Panc1 (cell line): Measurements from ENCODE around the gene RAB27B. TPM values are rescaled to one million over a fixed set of nuclear protein-coding genes. Genes with fewer than 3 reads are reported as not detected.

Source experiments
- ATAC-seq: fragments of 200-7000 bp; cut with Tn5 transposase; 2 replicates; pipeline ENCODE4 v1.9.1; 2020; ENCODE audit warnings: mild to moderate bottlenecking, moderate library complexity
- BruUV-seq: library from RNA; stranded (reverse); fragments of 400-500 nt; replicated peaks from 2 replicates; lab custom pipeline; 2021; lab: Mats Ljungman, UMichigan
- CTCF ChIA-PET: fragments of 300-600 bp; sonication (Branson Sonifier 250); formaldehyde crosslinking; loops from one replicate; lab custom pipeline; 2022; ENCODE audit warnings: antibody characterized with exemption; lab: Charles Lee
- POLR2A ChIA-PET: fragments of 300-600 bp; sonication (Branson Sonifier 250); formaldehyde crosslinking; loops from one replicate; lab custom pipeline; 2022; ENCODE audit warnings: antibody characterized with exemption; lab: Charles Lee
- DNase-seq: peaks from one replicate; pipeline ENCODE4 v3.0.0-alpha.2; 2010; ENCODE audit warnings: low read depth, low spot score
- H3K27ac ChIP-seq: 2 replicates; pipeline ENCODE4 v1.5.1; 2011; ENCODE audit warnings: mild to moderate bottlenecking, low read length, inconsistent platforms
- H3K27me3 ChIP-seq: fragments of 200-500 bp; sonication (Bioruptor generic); 2 replicates; pipeline ENCODE4 v1.6.0; 2014; ENCODE audit warnings: low read length, inconsistent platforms; ENCODE audit not compliant: control insufficient read depth, insufficient read depth
- H3K36me3 ChIP-seq: fragments of 200-500 bp; sonication (Bioruptor generic); 2 replicates; pipeline ENCODE4 v1.5.1; 2014; ENCODE audit warnings: inconsistent platforms, mild to moderate bottlenecking, low read length, moderate library complexity; ENCODE audit not compliant: control insufficient read depth, insufficient read depth
- H3K4me1 ChIP-seq: 2 replicates; pipeline ENCODE4 v1.5.1; 2011; ENCODE audit warnings: inconsistent platforms, mild to moderate bottlenecking, low read length, moderate library complexity; ENCODE audit not compliant: control insufficient read depth, insufficient read depth
- H3K4me3 ChIP-seq, 2 experiments: 2 replicates each; pipeline ENCODE4 v1.5.1; 2011 to 2012; ENCODE audit warnings: low read depth in 2 of 2, low read length in 2 of 2, mild to moderate bottlenecking in 2 of 2, inconsistent platforms in 1 of 2, moderate library complexity in 1 of 2
- H3K9me3 ChIP-seq: fragments of 200-500 bp; sonication (Bioruptor generic); 2 replicates; pipeline ENCODE4 v1.5.1; 2014; ENCODE audit warnings: low read depth, mild to moderate bottlenecking, inconsistent platforms, low read length, moderate library complexity; ENCODE audit not compliant: control insufficient read depth, insufficient read depth
- CTCF ChIP-seq: fragments of 450-650 bp; IDR thresholded peaks from 2 replicates; pipeline ENCODE4 v1.5.1; 2017; ENCODE audit warnings: mild to moderate bottlenecking
- POLR2AphosphoS5 ChIP-seq: IDR thresholded peaks from 2 replicates; pipeline ENCODE4 v1.6.1; 2012; ENCODE audit warnings: mild to moderate bottlenecking, low read depth, low read length, moderate library complexity
- REST ChIP-seq, 2 experiments: IDR thresholded peaks; 2 replicates each; pipeline ENCODE4 v1.6.1; 2011 to 2012; ENCODE audit warnings: low read depth in 2 of 2, control low read depth in 1 of 2, low read length in 1 of 2, mild to moderate bottlenecking in 1 of 2, moderate library complexity in 1 of 2; ENCODE audit not compliant: insufficient read depth in 1 of 2
- SIN3A ChIP-seq: IDR thresholded peaks from 2 replicates; pipeline ENCODE4 v1.6.1; 2012; ENCODE audit warnings: low read depth, mild to moderate bottlenecking, low read length, moderate library complexity, borderline replicate concordance; ENCODE audit not compliant: insufficient read depth
- TCF7L2 ChIP-seq: IDR thresholded peaks from 2 replicates; pipeline ENCODE4 v1.6.1; 2011; ENCODE audit warnings: mild to moderate bottlenecking, low read depth, low read length, inconsistent platforms
- in situ Hi-C: cut with HindIII; loops from 2 replicates; pipeline ENCODE4 v1.10.0; 2016; ENCODE audit warnings: low sequenced_read_pairs, low pct_unique_long_range_greater_than_20kb
- intact Hi-C: fragments of 100-400 bp; cut with micrococcal nuclease; formaldehyde crosslinking; loops from one replicate; pipeline ENCODE4 v1.10.0; 2022; ENCODE audit not compliant: unreplicated experiment
- total RNA-seq: library from RNA; stranded (reverse); gene quantifications from one replicate; pipeline ENCODE4 v1.2.1, GENCODE V29; 2021; ENCODE audit not compliant: unreplicated experiment

The RAB27B gene
- total RNA-seq, 1 experiment from 2014 or later: 3.9 TPM

- TF ChIP-seq POLR2AphosphoS5: no peak
- no peak for TF ChIP-seq SIN3A
- no peak for TF ChIP-seq TCF7L2
- TF ChIP-seq CTCF: no peak
- no peak for TF ChIP-seq REST (IDR thresholded peaks at IDR 0.05; ENCODE audit: insufficient read depth in 1 of 2, low read depth in 2 of 2, low read length in 1 of 2)
- no TSS peak for BruUV-seq
- Histone ChIP-seq H3K4me1 (no peaks in the 10 kb centered on the region), H3K36me3 (no peaks in the 10 kb centered on the region), H3K27ac (no peak overlapping the region), H3K27me3 (no peaks in the 10 kb centered on the region), H3K4me3 (no peak overlapping the region), H3K9me3 (no peaks in the 10 kb centered on the region)
- DNase-seq: no peak
- CTCF ChIA-PET: no interaction called here
- ATAC-seq: no peak
- POLR2A ChIA-PET: no interaction called here
- in situ Hi-C loops (no loop called here), intact Hi-C loops (no loop called here)
These were observed 21.4 kb downstream of the RAB27B start for GRCh38 chr18:54849683-54850082.

- BruUV-seq: no TSS peak
- no peak for DNase-seq
These were observed 22.3 kb downstream of the RAB27B start for GRCh38 chr18:54850598-54850997.

More at GRCh38 chr18:54850598-54850997, 22.3 kb downstream of the RAB27B start:
- in situ Hi-C loops: no loop called here
- H3K27me3 ChIP-seq: no peaks in the 10 kb centered on the region
- no peak overlapping the region for H3K4me3 ChIP-seq
- TF ChIP-seq SIN3A (no peak), REST (IDR thresholded peaks at IDR 0.05; ENCODE audit: insufficient read depth in 1 of 2, low read depth in 2 of 2, low read length in 1 of 2) (no peak), CTCF (no peak), POLR2AphosphoS5 (no peak)
- no peak overlapping the region for H3K27ac ChIP-seq
- H3K9me3 ChIP-seq: no peaks in the 10 kb centered on the region
- no peaks in the 10 kb centered on the region for H3K4me1 ChIP-seq
- POLR2A ChIA-PET: no interaction called here
- no peaks in the 10 kb centered on the region for H3K36me3 ChIP-seq
- CTCF ChIA-PET: no interaction called here
- no peak for ATAC-seq
- intact Hi-C loops: no loop called here
